G401 (cell line): Measurements from ENCODE around the gene CAV2. TPM values are rescaled to one million over a fixed set of nuclear protein-coding genes. Genes with fewer than 3 reads are reported as not detected.
"Not testable (repeated sequence)": the region's sequence is repeated elsewhere in the genome, so short reads cannot be mapped to it uniquely, and the experiment has no call there.

ENCODE experiments used
- DNase-seq: peaks from one replicate; pipeline ENCODE4 v3.0.0-alpha.2; 2015; ENCODE audit warnings: low spot score
- in situ Hi-C: cut with HindIII; loops from 2 replicates; pipeline ENCODE4 v1.10.0; 2016; ENCODE audit warnings: low sequenced_read_pairs, mixed read lengths
- total RNA-seq: library from RNA; depleted of rRNA; stranded (reverse); fragments of >200 nt; shearing (Covaris generic); gene quantifications from 2 replicates; pipeline ENCODE4 v1.2.3, GENCODE V29; 2014; rRNA removed

CAV2 gene, protein sequence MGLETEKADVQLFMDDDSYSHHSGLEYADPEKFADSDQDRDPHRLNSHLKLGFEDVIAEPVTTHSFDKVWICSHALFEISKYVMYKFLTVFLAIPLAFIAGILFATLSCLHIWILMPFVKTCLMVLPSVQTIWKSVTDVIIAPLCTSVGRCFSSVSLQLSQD
- not detected in 2 replicates for total RNA-seq

DNA sequence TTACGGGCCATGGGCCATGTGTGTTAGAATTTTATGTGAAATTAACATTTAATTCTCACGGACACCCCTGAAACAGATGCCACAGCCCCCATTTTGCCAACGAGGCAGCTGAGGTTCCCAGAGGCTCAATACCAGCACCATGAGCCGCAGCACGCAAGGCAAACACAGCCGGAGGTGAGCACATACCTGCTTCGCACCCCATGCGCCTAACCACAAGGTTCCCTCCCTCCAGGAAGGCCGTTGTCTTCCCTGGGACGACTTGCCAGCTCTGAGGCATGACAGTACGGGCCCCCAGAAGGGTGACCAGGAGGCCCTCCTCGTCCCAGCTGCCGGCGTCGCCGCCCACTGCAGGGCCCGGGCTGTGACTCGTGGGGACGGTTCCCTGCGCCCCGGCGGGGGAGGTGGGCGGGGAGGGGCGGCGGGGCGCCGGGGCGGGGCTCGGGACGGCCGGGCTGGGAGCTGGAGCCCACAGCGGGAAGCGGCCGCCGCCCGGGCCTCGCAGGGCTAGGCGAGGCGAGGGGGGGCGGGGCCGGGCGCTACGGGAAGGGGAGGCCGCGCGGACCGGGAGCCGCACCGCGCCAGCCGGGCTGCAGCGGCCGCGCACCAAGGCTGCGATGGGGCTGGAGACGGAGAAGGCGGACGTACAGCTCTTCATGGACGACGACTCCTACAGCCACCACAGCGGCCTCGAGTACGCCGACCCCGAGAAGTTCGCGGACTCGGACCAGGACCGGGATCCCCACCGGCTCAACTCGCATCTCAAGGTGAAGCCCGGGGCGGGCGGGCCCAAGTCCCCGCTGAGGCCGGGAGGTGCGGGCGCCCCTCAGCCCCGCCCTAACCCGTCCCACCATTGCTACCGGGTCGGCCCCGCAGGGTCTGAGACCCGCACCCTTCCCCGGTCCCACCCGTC lies at the start of gene CAV2:
CAV2 (plus strand) TSS at position 571 of the 910 bp plus-strand sequence; CDS start at position 615, 44 bp downstream.
- no peak for DNase-seq
- in situ Hi-C loops: no loop called here

DNA sequence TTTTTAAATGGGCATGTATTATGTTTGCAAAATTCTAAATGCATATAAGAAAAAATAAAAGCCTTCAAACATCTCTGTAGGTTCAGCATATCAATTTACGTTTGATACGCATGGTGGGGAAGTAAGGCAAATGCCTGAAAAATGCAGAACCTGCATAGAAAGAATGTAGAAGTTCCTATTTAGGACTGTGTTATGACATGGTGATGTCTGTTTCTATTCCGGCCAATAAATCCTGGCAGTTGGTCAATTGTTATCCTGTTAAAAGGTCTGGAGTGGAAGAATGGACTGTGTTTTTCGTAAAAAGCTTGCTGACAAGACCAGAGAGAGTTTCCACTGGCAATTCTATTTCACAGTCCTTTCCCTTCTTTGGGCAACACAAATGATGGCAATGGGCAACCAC lies 49.6 kb upstream of the CAV2 start:
- DNase-seq: no peak
- in situ Hi-C loops: no loop called here

DNA sequence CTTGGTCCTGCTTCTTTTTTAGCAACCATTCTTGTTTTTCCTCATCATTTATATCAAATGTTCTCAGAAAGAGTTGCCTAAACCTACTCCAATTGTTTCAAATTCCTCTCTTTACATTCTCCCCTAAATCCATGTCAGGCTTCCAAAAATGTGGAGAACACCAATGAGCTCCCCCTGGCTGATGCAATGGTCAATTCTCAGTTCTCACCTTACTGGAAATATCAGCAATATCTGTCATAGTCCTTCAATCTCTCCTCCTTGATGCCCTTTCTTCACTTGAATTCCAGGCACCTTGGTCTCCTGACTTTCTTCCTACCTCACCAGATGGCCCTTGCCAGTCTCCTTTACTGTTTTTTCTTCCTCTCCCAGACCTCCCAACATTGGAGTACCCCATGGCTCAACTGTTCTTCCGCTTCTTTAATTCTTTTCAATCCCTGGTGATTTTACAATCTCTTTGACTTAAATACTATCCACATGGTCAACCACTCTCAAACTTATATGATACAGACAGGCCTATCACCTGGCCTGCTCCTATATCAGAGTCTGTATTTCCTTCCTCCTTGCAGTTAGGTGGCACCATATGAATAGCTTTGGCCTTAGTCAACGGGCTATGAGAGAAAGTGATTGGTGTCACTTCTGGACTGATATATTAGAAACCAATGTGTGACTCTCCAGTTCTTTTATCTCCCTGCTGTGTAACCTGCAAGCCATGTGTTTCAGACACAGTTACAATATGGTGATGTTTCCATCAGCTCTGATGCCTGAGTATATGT lies 47.4 kb upstream of the CAV2 start:
- in situ Hi-C loops: no loop called here
- DNase-seq: no peak

DNA sequence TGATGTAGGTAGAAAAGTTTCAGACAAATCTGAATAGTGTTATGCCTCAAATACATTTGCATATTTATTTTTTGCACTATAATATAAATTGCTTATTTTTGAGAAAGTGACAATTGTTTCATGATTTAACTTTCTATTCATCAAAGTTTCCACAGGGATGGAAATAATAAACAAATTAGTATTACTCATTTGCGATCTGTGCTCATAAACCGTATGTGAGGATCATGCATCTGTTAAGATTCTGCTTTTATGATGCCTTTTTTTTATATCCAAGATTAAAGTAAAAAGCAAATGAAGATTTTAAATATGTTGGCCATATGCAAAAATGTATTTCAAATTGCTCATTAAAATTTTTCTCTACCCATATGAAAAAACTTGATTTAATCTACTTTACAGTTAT lies 45.2 kb upstream of the CAV2 start:
- in situ Hi-C loops: no loop called here
- DNase-seq: no peak

DNA sequence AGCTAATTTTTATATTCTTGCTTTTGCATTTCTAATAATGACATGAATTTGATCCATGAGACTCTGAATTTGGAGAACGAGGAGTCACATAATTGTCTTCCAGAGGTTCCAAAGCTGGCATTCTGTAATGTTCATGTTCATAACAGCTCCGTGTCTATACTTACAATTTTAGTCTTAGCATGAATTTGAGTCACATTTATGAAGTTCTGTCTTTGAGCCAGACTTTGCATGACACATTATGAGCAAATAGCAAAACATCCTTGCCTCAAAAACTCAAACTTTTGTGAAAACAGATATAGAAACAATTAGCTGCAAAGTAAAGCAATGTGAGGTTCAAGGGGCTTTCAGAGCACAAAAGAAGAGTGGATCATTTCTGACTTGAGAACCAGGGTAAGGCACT lies 44.5 kb upstream of the CAV2 start:
- DNase-seq: no peak
- in situ Hi-C loops: no loop called here

DNA sequence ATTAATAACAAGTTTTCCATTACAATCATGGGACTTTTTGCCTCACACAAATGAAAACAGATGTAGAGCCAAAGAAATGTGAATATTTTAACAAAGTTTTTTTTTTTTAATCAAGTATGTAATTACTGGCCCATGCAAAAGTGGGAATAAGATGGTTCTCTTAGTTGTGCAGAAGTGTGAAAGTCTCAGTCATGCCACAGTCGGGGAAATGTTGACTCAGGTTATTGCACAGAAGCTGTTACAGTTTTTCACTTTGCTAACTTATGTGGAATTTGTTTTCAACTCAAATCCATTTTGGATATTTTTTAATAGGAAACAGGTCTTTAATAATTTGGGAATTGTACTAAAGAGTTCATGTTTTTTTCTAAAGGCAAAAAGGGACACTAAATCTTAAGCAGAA lies 44.0 kb upstream of the CAV2 start:
- DNase-seq: no peak
- in situ Hi-C loops: no loop called here

DNA sequence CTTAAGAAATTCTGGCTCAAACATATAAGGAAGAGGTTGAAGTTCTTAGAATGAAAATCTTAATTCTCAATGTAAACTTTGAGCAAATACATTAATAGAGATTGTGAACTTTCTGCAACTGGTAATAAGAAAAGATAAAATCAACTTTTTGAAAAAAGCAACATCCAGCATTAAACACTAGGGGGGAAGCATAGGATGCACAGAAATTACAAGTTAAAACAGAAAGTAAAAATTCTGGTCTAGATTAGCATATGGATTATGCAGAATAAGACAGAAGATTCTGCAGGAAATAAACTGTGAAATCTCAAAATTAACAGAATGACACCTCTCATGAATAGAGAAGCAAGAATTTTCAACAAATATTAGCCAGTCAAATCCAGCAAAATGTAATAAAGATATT lies 38.0 kb upstream of the CAV2 start:
- no peak for DNase-seq
- in situ Hi-C loops: no loop called here

DNA sequence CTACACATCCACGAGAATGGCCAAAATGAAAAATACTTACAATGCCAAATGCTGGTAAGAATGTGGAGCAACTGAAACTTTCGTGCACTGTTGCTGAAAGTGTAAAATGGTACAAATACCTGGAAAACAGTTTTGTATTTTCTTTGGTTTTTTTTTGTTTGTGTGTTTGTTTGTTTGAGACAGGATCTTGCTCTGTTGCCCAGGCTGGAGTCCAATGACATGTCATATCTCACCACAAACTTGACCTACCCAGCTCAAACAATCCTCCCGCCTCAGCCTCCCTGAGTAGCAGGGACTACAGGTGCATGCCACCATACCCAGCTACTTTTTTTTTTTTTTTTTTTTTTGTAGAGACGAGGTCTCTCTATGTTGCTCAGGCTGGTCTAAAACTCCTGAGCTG lies 35.6 kb upstream of the CAV2 start:
- no peak for DNase-seq
- in situ Hi-C loops: no loop called here

DNA sequence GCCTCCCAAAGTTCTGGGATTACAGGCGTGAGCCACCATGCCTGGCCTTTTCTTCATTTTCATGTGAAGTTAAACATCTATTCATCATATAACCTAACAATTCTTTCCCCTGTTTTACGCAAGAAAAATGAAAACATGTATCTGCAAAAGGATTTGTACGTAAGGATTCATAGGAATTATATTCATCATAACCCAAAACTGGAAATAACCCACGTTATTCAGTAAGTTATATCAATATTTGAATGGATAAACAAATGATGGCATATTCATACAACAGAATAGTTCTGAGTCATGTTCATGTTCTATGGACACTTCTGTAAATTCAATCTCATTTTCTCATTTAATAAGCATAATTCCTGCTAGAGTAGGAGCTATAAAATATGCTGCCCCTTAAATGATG lies 35.2 kb upstream of the CAV2 start:
- DNase-seq: no peak
- in situ Hi-C loops: no loop called here

DNA sequence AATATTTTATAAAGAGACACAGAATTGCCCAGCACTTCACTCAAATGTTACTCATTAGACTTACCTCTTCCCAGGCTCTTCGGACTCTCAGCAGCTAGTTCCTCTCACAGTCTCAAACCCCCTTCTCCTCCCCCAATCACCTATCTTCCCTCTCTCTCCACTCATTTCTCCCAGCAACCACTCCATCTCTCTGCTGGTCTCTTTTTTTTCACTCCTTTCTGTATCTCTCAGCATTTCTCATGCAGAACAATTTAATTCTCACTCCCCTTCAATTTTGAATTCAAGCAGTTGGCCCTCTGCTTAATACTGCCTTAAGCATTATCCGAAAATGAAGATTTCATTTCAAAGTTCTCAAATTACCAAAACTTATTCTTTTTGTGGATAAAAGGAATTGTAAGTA lies 34.4 kb upstream of the CAV2 start:
- in situ Hi-C loops: no loop called here
- DNase-seq: no peak

DNA sequence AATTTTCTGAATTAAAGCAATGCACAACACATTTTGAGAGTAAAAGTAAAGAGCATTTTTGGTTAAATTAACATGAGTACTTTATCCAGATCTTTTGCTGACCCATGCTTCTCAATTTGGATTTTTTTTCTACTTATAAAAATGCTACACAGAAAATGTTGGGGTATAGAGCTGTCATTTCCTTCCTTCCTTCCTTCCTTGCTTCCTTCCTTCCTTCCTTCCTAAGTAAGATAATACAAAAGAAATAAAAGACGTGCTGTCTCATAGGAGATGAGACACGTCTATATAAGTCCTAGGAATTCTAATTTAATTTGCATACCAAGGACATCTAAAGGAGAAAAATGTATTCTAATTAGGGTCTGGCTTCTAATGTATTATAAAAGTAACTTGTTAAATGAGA lies 31.0 kb upstream of the CAV2 start:
- no peak for DNase-seq
- in situ Hi-C loops: no loop called here

DNA sequence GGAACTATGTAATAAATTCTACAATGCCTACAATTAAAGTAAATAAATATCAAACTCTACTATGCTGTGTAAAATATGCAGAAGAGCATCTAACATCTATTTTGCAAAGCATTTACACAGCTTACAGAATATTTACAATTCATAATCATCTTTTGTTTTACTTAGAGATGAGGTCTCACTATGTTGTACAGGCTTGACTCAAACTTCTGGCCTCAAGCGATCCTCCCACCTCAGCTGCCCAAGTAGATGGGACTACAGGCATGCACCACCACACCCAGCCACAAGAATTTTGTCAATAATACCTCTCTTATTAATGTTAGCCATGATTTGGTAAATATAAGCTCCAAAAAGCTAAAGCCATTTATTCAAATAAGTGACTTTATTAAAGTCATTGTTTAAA lies 21.9 kb upstream of the CAV2 start:
- DNase-seq: no peak
- in situ Hi-C loops: no loop called here

DNA sequence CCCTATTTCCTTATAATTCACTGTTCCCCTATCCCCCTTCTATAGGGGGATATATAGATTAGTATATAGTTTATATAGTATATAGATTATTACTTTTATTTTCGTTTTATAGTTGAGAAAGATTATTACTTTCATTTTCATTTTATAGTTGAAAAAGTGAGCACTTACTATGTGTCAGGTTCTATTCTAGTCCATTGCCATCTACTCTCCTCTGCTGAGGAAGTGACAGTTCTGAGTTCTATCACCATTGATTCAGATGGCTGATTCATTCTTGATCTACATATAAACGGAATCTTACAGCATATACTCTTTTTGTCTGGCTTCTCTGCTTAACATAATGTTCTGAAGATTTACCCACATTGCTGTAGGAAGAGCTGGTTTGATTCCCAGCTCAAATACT lies 20.7 kb upstream of the CAV2 start:
- in situ Hi-C loops: no loop called here

DNA sequence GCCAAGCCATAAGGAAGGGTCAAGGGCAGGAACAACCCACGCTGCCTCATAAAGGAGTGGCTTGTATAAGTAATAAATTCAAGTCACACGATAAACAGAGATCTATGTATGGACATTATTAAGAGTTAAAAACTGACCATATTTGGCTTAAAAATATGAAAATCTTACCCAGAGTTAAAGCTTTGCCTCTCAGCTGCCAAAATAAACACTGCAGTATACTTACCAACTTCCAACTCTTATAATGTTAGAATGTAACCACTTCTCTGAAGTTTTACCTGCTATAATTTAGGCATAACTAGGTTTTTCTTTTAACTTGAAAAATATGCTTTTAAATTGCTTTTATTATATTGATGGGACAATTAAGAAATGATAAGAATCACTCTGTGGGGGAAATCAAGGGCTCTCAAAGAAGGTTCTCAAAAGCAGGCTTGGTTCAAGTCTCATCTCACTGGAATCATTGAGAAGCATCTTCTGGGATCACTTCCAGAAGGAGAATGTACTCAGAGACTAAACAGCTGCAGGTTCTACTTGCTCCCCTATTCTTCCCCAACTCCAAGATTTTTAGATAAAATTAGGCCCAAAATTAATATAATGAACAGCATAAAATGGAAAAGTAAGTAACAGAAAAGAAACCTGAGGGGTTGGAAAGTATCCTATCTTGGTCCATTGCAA lies 16.1 kb upstream of the CAV2 start:
- DNase-seq: no peak
- in situ Hi-C loops: no loop called here

More for the DNA sequence above, 20.7 kb upstream of the CAV2 start:
- DNase-seq: no peak

DNA sequence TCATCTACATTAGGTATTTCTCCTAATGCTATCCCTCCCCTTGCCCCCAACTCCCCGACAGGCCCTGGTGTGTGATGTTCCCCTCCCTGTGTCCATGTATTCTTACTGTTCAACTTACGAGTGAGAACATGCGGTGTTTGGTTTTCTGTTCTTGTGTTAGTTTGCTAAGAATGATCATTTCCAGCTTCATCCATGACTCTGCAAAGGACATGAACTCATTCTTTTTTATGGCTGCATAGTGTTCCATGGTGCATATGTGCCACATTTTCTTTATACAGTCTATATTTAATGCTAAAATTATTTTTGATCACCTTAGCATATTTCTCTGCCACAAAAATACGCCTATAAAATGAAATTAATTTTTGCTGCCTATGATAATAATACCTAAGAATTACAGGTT lies 15.1 kb upstream of the CAV2 start:
- DNase-seq, in situ Hi-C loops: not testable (repeated sequence)

DNA sequence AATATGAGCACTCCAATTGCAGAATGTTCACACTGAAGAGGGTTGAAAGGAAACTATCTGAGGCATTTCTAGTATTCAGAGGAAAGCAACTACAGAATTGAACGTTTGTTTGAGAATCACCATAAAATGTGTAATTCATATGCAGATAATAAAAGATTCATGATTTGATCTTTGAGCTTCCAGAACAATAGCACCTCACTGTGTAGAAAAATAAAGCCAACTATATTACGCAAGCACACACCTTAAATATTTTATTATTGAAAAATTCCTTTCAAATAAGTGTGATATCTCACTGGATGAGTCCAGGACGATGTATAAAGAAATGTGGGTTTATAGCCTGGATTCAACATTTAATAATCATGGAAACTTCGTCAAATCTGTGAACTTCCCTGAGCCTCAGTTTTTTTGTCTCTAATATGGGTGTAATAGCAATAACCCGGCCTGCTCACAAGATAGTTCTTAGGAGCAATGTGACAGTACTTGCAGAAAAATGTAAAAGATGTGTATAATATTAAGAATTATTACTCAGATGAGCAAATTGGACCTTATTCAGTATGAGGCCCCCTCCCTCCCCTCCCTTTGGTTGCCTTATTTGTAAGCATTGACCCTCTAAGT lies 11.5 kb upstream of the CAV2 start:
- in situ Hi-C loops: no loop called here
- no peak for DNase-seq

DNA sequence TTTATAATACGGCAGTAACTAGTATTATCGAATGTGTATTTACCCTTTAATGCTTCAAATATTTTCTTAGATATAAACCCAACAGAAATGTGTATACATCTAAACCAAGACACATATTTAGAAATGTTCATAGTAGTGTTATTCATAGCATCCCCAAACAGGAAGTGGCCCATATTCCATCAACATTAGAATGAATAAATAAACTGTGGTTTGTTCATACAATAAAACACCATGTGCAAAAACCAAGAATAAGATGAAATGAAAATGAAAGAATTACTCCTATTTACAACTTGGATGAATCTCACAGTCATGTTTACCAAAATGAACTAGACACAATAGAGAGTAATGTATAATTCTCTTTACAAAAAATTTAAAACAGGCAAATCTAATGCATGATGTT lies 9.2 kb upstream of the CAV2 start:
- DNase-seq: no peak
- in situ Hi-C loops: no loop called here

DNA sequence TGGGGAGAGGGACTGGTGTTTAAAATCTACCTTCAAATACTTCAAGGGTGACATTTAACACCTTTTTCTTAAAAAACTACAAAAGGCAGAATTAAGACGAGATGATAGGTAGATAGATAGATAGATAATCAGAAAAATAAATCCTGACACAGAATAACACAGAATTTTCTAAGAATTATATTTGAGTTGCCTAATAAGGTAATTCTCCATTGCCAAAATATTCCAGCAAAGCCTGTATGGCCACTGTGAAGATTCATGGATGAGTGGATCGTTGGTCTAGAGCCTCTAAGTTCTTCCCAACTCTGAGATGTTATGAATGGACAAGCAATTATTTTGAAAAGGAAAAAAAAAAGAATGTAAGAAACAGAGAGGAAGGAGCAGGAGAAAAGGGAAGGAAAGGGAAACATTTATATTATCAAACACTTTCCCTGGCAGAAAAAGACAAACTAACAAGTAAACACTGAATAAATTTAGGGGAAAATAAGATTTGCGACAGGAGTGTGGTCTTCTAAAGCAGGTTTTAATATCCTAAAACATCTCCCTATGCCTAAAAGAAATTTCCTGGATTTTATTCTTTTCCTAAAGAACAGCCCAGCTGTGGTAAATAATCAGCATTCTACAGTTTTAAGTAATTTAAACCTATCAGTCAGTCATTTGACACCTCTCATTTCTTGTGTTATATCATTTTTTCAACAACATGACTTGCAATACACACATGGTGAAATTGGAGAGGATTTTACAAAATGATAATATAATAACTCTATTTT lies 7.5 kb upstream of the CAV2 start:
- in situ Hi-C loops: no loop called here
- no peak for DNase-seq
